Ishikawa (cell line): ENCODE measurements around the gene RASSF6.

Source experiments
- CEBPB ChIP-seq: IDR thresholded peaks from 2 replicates; pipeline ENCODE4 v1.6.1; 2012
- EGR1 ChIP-seq: IDR thresholded peaks from 2 replicates; pipeline ENCODE4 v1.6.1; 2012
- EP300 ChIP-seq: IDR thresholded peaks from 2 replicates; pipeline ENCODE4 v1.6.1; 2012; ENCODE audit warnings: borderline replicate concordance
- FOXM1 ChIP-seq: IDR thresholded peaks from 2 replicates; pipeline ENCODE4 v1.6.1; 2012; ENCODE audit warnings: low read depth, borderline replicate concordance
- REST ChIP-seq: IDR thresholded peaks from 2 replicates; pipeline ENCODE4 v1.6.1; 2012; ENCODE audit warnings: low read depth, mild to moderate bottlenecking
- TAF1 ChIP-seq: IDR thresholded peaks from 2 replicates; pipeline ENCODE4 v1.6.1; 2012; ENCODE audit warnings: low read depth, mild to moderate bottlenecking
- TCF12 ChIP-seq: IDR thresholded peaks from 2 replicates; pipeline ENCODE4 v1.6.1; 2012; ENCODE audit warnings: low read depth
- TEAD4 ChIP-seq: IDR thresholded peaks from 2 replicates; pipeline ENCODE4 v1.6.1; 2012

GRCh38 chr4:73597594-73597993 lies 22.6 kb downstream of the RASSF6 start:
- TF ChIP-seq EGR1: no peak
- no peak for TF ChIP-seq EP300
- no peak for TF ChIP-seq FOXM1
- TF ChIP-seq CEBPB: no peak
- TF ChIP-seq REST: no peak
- TF ChIP-seq TAF1: no peak
- TF ChIP-seq TEAD4: no peak
- no peak for TF ChIP-seq TCF12
